ENCODE measurements around the gene SPIRE1.

The SPIRE1 gene

DNA sequence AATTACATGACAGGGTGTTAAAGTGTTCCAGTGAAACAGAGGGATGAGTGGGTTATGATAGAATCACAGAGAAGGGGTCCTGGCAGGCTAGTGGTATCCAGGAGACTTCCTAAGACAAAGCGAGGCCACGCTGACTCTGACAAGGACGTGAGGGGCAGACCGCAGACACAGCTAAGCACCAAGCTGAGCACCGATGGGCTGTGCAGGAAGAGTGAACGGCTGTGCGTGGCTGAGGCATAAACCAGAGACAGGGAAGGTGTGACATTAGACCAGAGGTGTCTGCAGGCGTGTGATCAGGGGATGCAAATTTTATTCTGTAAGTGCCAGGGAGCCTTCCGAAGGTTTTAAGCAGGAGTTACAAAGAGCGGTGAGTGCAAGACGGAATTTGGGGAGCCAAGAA lies 180.3 kb downstream of the SPIRE1 start:
- Histone ChIP-seq H2AFZ (ENCODE audit: low read length) (no peak overlapping the region), H3K27me3 (ENCODE audit: insufficient read depth, low read length) (peaks cover 1% of the 10 kb centered on the region; the same call in 1 of the 2 replicates), H3K9me2 (ENCODE audit: low read depth, low read length) (no peaks in the 10 kb centered on the region), H3K27ac (ENCODE audit: low read depth, low read length, poor library complexity, severe bottlenecking) (no peak overlapping the region), H3K9me3 (ENCODE audit: low read length) (no peaks in the 10 kb centered on the region), H3K4me1 (ENCODE audit: insufficient read depth, low read length, severe bottlenecking) (no peaks in the 10 kb centered on the region), H3K79me2 (ENCODE audit: insufficient read depth, low read length) (no peaks in the 10 kb centered on the region), H3F3A (ENCODE audit: insufficient read depth, low read length) (no peaks in the 10 kb centered on the region), H4K20me1 (ENCODE audit: insufficient read depth, low read length) (no peaks in the 10 kb centered on the region), H3K36me3 (ENCODE audit: insufficient read depth, low read length) (no peaks in the 10 kb centered on the region), H3K9ac (ENCODE audit: low read length) (no peak overlapping the region), H3K4me2 (ENCODE audit: low read length) (no peak overlapping the region), H3K4me3 (ENCODE audit: low read depth, low read length, poor library complexity, severe bottlenecking) (no peak overlapping the region)
- TF ChIP-seq, protein P1, sequence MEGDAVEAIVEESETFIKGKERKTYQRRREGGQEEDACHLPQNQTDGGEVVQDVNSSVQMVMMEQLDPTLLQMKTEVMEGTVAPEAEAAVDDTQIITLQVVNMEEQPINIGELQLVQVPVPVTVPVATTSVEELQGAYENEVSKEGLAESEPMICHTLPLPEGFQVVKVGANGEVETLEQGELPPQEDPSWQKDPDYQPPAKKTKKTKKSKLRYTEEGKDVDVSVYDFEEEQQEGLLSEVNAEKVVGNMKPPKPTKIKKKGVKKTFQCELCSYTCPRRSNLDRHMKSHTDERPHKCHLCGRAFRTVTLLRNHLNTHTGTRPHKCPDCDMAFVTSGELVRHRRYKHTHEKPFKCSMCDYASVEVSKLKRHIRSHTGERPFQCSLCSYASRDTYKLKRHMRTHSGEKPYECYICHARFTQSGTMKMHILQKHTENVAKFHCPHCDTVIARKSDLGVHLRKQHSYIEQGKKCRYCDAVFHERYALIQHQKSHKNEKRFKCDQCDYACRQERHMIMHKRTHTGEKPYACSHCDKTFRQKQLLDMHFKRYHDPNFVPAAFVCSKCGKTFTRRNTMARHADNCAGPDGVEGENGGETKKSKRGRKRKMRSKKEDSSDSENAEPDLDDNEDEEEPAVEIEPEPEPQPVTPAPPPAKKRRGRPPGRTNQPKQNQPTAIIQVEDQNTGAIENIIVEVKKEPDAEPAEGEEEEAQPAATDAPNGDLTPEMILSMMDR (IDR thresholded peaks at IDR 0.05; ENCODE audit: low read length) = no peak
- TF ChIP-seq EZH2 (IDR thresholded peaks at IDR 0.05; ENCODE audit: borderline replicate concordance, low read length) = no peak

GRCh38 chr18:12476955-12477354 lies 181.0 kb downstream of the SPIRE1 start:
- no peak overlapping the region for H3K27ac ChIP-seq (ENCODE audit: low read depth, low read length, poor library complexity, severe bottlenecking)
- no peaks in the 10 kb centered on the region for H3K9me3 ChIP-seq (ENCODE audit: low read length)
- no peaks in the 10 kb centered on the region for H3F3A ChIP-seq (ENCODE audit: insufficient read depth, low read length)
- H3K79me2 ChIP-seq (ENCODE audit: insufficient read depth, low read length) = no peaks in the 10 kb centered on the region
- H3K4me2 ChIP-seq (ENCODE audit: low read length) = no peak overlapping the region
- H2AFZ ChIP-seq (ENCODE audit: low read length) = no peak overlapping the region
- no peaks in the 10 kb centered on the region for H3K4me1 ChIP-seq (ENCODE audit: insufficient read depth, low read length, severe bottlenecking)
- H3K4me3 ChIP-seq (ENCODE audit: low read depth, low read length, poor library complexity, severe bottlenecking) = no peak overlapping the region
- no peak overlapping the region for H3K9ac ChIP-seq (ENCODE audit: low read length)
- no peaks in the 10 kb centered on the region for H4K20me1 ChIP-seq (ENCODE audit: insufficient read depth, low read length)
- H3K27me3 ChIP-seq (ENCODE audit: insufficient read depth, low read length) = no peaks in the 10 kb centered on the region
- H3K36me3 ChIP-seq (ENCODE audit: insufficient read depth, low read length) = no peaks in the 10 kb centered on the region
- H3K9me2 ChIP-seq (ENCODE audit: low read depth, low read length) = no peaks in the 10 kb centered on the region
- no peak for TF ChIP-seq EZH2 (IDR thresholded peaks at IDR 0.05; ENCODE audit: borderline replicate concordance, low read length)

DNA sequence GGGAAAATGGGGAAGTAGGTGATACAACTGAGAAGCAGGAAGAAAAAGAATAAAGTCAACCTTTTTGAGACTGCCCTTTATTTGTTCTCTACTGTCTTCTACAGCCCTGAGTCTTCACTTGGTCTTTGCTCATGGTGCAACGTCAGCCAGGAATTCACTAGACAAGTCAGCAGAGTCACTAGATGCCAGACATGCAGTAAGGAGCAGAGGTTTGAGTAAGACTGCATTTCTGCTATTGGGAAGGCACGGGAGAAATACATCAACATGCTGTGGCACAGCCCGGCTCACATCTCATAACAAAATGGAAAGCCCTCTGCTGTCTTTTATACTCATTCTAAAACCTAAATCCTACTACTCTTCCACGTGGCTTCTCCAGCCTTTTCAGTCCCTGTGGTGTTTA lies 183.0 kb downstream of the SPIRE1 start:
- Histone ChIP-seq H3K4me1 (ENCODE audit: insufficient read depth, low read length, severe bottlenecking) (no peaks in the 10 kb centered on the region), H3K9me3 (ENCODE audit: low read length) (no peaks in the 10 kb centered on the region), H3K9me2 (ENCODE audit: low read depth, low read length) (no peaks in the 10 kb centered on the region), H3K27me3 (ENCODE audit: insufficient read depth, low read length) (no peaks in the 10 kb centered on the region), H3F3A (ENCODE audit: insufficient read depth, low read length) (no peaks in the 10 kb centered on the region), H4K20me1 (ENCODE audit: insufficient read depth, low read length) (no peaks in the 10 kb centered on the region), H3K9ac (ENCODE audit: low read length) (no peak overlapping the region), H3K36me3 (ENCODE audit: insufficient read depth, low read length) (no peaks in the 10 kb centered on the region), H3K4me2 (ENCODE audit: low read length) (no peak overlapping the region), H3K27ac (ENCODE audit: low read depth, low read length, poor library complexity, severe bottlenecking) (no peak overlapping the region), H2AFZ (ENCODE audit: low read length) (no peak overlapping the region), H3K79me2 (ENCODE audit: insufficient read depth, low read length) (no peaks in the 10 kb centered on the region), H3K4me3 (ENCODE audit: low read depth, low read length, poor library complexity, severe bottlenecking) (no peak overlapping the region)
- TF ChIP-seq EZH2 (IDR thresholded peaks at IDR 0.05; ENCODE audit: borderline replicate concordance, low read length) = no peak
- TF ChIP-seq, protein P1 (IDR thresholded peaks at IDR 0.05; ENCODE audit: low read length) = no peak

- no peak overlapping the region for H3K4me3 ChIP-seq (ENCODE audit: low read depth, low read length, poor library complexity, severe bottlenecking)
- no peaks in the 10 kb centered on the region for H3K79me2 ChIP-seq (ENCODE audit: insufficient read depth, low read length)
- no peak overlapping the region for H2AFZ ChIP-seq (ENCODE audit: low read length)
- H3K4me2 ChIP-seq (ENCODE audit: low read length) = no peak overlapping the region
- H3F3A ChIP-seq (ENCODE audit: insufficient read depth, low read length) = no peaks in the 10 kb centered on the region
- no peak overlapping the region for H3K27ac ChIP-seq (ENCODE audit: low read depth, low read length, poor library complexity, severe bottlenecking)
- no peaks in the 10 kb centered on the region for H3K9me2 ChIP-seq (ENCODE audit: low read depth, low read length)
- H3K27me3 ChIP-seq (ENCODE audit: insufficient read depth, low read length) = no peaks in the 10 kb centered on the region
- H3K4me1 ChIP-seq (ENCODE audit: insufficient read depth, low read length, severe bottlenecking) = no peaks in the 10 kb centered on the region
- no peak for TF ChIP-seq EZH2 (IDR thresholded peaks at IDR 0.05; ENCODE audit: borderline replicate concordance, low read length)
- TF ChIP-seq, protein P1 (IDR thresholded peaks at IDR 0.05; ENCODE audit: low read length) = no peak
- H3K36me3 ChIP-seq (ENCODE audit: insufficient read depth, low read length) = no peaks in the 10 kb centered on the region
- H3K9me3 ChIP-seq (ENCODE audit: low read length) = no peaks in the 10 kb centered on the region
- H4K20me1 ChIP-seq (ENCODE audit: insufficient read depth, low read length) = no peaks in the 10 kb centered on the region
- H3K9ac ChIP-seq (ENCODE audit: low read length) = no peak overlapping the region
These were observed 183.8 kb downstream of the SPIRE1 start for GRCh38 chr18:12474146-12474545.
